ENCODE results near the gene GLRX. TPM values are rescaled to one million over a fixed set of nuclear protein-coding genes. Genes with fewer than 3 reads are reported as not detected.
A peak's percentile ranks its signal among the peaks of the same experiment; 100 is the strongest.

Gene GLRX
- total and polyA plus RNA-seq, 2 of the 13 experiments (the other 11 are each of a cell fraction or from before 2014, with no cell fraction given), result 63.8 to 499 TPM

DNA sequence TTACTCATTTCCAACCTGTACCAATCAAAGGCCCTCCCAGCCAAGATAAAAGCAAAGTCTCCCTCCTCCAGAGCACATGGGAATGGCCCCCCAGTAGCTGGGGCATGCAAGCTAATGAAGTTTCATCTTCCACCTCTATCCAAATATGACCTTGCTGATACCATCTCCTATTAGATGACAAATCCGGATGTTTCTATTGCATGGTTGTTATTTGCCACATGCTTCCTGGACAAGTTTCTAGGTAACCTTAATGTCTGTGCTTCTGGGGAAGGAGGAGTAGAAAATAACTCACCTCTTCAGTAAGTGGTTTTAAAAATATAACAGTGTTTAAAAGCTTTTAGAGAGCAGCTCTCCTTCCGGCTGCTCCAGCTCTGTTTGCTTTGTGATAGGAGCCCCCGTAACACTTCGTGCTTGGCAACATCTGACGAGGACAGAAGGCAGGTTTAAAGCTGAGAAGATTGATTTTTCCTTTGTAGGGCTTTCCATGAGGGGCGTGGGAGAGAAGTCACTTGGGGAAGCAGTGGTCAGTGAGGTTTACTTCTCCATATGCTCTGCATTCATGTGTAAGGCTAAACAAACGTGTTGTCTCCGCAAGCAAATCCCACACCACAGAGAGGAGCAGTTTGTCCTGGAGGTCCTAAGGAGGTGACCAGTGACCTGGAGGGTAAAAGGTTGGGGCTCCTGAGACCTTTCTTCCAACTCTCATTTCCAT, 40.3 kb upstream of the GLRX start (continued):
- TF ChIP-seq FOXA1 (IDR thresholded peaks at IDR 0.05) (no peak), FOXA1 (CRISPR knock-in tag; IDR thresholded peaks at IDR 0.05) (peak; percentile 71), SYNCRIP (IDR thresholded peaks at IDR 0.05; ENCODE audit: insufficient read depth, low read depth, low read length) (no peak), ZSCAN30 (CRISPR knock-in tag; IDR thresholded peaks at IDR 0.05) (no peak), ZMYM2 (CRISPR knock-in tag; IDR thresholded peaks at IDR 0.05) (no peak), ZKSCAN5 (CRISPR knock-in tag; IDR thresholded peaks at IDR 0.05) (peak; percentile 99), SMYD3 (CRISPR knock-in tag; IDR thresholded peaks at IDR 0.05) (0 out of 2 replicates have a peak, but pooled peaks have one; percentile 27), LCORL (IDR thresholded peaks at IDR 0.05) (no peak), LCORL (CRISPR knock-in tag; IDR thresholded peaks at IDR 0.05) (peak; percentile 50), MIXL1 (CRISPR knock-in tag; IDR thresholded peaks at IDR 0.05) (peak; percentile 84), ZNF30 (CRISPR knock-in tag; IDR thresholded peaks at IDR 0.05) (no peak), PHF20 (CRISPR knock-in tag; IDR thresholded peaks at IDR 0.05) (no peak), GFI1 (CRISPR knock-in tag; IDR thresholded peaks at IDR 0.05; ENCODE audit: borderline replicate concordance) (peak; percentile 92), SP140L (CRISPR knock-in tag; IDR thresholded peaks at IDR 0.05; ENCODE audit: borderline replicate concordance) (no peak), ZNF790 (CRISPR knock-in tag; IDR thresholded peaks at IDR 0.05; ENCODE audit: borderline replicate concordance) (no peak), FOXK1 (CRISPR knock-in tag; IDR thresholded peaks at IDR 0.05; ENCODE audit: borderline replicate concordance, low read depth) (peak; percentile 61; the same call in 1 of the 2 replicates), MEF2D (CRISPR knock-in tag; IDR thresholded peaks at IDR 0.05) (peak; percentile 70), KLF16 (CRISPR knock-in tag; IDR thresholded peaks at IDR 0.05) (peak in 1 of 2 experiments; percentile 72; a peak in 2 of 4 replicates), MBD4 (IDR thresholded peaks at IDR 0.05; ENCODE audit: borderline replicate concordance, low read length) (no peak), ZNF501 (CRISPR knock-in tag; IDR thresholded peaks at IDR 0.05) (no peak), MIER3 (CRISPR knock-in tag; IDR thresholded peaks at IDR 0.05; ENCODE audit: borderline replicate concordance) (peak; percentile 86; the same call in 1 of the 2 replicates)
- TF ChIP-seq, protein P1, sequence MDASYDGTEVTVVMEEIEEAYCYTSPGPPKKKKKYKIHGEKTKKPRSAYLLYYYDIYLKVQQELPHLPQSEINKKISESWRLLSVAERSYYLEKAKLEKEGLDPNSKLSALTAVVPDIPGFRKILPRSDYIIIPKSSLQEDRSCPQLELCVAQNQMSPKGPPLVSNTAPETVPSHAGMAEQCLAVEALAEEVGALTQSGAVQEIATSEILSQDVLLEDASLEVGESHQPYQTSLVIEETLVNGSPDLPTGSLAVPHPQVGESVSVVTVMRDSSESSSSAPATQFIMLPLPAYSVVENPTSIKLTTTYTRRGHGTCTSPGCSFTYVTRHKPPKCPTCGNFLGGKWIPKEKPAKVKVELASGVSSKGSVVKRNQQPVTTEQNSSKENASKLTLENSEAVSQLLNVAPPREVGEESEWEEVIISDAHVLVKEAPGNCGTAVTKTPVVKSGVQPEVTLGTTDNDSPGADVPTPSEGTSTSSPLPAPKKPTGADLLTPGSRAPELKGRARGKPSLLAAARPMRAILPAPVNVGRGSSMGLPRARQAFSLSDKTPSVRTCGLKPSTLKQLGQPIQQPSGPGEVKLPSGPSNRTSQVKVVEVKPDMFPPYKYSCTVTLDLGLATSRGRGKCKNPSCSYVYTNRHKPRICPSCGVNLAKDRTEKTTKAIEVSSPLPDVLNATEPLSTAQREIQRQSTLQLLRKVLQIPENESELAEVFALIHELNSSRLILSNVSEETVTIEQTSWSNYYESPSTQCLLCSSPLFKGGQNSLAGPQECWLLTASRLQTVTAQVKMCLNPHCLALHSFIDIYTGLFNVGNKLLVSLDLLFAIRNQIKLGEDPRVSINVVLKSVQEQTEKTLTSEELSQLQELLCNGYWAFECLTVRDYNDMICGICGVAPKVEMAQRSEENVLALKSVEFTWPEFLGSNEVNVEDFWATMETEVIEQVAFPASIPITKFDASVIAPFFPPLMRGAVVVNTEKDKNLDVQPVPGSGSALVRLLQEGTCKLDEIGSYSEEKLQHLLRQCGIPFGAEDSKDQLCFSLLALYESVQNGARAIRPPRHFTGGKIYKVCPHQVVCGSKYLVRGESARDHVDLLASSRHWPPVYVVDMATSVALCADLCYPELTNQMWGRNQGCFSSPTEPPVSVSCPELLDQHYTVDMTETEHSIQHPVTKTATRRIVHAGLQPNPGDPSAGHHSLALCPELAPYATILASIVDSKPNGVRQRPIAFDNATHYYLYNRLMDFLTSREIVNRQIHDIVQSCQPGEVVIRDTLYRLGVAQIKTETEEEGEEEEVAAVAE (CRISPR knock-in tag; IDR thresholded peaks at IDR 0.05; ENCODE audit: borderline replicate concordance), result peak; percentile 27; the same call in 1 of the 2 replicates
- TF ChIP-seq, protein P2, sequence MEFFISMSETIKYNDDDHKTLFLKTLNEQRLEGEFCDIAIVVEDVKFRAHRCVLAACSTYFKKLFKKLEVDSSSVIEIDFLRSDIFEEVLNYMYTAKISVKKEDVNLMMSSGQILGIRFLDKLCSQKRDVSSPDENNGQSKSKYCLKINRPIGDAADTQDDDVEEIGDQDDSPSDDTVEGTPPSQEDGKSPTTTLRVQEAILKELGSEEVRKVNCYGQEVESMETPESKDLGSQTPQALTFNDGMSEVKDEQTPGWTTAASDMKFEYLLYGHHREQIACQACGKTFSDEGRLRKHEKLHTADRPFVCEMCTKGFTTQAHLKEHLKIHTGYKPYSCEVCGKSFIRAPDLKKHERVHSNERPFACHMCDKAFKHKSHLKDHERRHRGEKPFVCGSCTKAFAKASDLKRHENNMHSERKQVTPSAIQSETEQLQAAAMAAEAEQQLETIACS (CRISPR knock-in tag; IDR thresholded peaks at IDR 0.05), result no peak
- TF ChIP-seq, protein P3, sequence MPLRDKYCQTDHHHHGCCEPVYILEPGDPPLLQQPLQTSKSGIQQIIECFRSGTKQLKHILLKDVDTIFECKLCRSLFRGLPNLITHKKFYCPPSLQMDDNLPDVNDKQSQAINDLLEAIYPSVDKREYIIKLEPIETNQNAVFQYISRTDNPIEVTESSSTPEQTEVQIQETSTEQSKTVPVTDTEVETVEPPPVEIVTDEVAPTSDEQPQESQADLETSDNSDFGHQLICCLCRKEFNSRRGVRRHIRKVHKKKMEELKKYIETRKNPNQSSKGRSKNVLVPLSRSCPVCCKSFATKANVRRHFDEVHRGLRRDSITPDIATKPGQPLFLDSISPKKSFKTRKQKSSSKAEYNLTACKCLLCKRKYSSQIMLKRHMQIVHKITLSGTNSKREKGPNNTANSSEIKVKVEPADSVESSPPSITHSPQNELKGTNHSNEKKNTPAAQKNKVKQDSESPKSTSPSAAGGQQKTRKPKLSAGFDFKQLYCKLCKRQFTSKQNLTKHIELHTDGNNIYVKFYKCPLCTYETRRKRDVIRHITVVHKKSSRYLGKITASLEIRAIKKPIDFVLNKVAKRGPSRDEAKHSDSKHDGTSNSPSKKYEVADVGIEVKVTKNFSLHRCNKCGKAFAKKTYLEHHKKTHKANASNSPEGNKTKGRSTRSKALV (CRISPR knock-in tag; IDR thresholded peaks at IDR 0.05), result peak; percentile 43; the same call in 1 of the 2 replicates

Data from HepG2 (cell line).